Activated CD4-positive, alpha-beta T cell treated with anti-CD3 and anti-CD28 coated beads, Interleukin-2, amount 50 U/mL, for 16 hours (primary cell): ENCODE results near the gene ZNF112.

Source experiments
- DNase-seq: peaks from one replicate; pipeline ENCODE4 v3.0.0-alpha.2; 2020

Gene ZNF112

GRCh38 chr19:44278181-44278690 lies 78.2 kb downstream of the ZNF112 start:
- DNase-seq: no peak

- DNase-seq: no peak
Observed at GRCh38 chr19:44277331-44277730, 79.1 kb downstream of the ZNF112 start.
